OCI-LY1 (cell line): ENCODE measurements around the gene SLC16A6.

Experiments used
- CTCF ChIP-seq: fragments of 200-600 bp; sonication (generic), shearing (Covaris generic); IDR thresholded peaks from 2 replicates; pipeline ENCODE4 v1.5.1; 2017; ENCODE audit warnings: mild to moderate bottlenecking, antibody characterized with exemption, low read length, moderate library complexity, mixed read lengths
- EZH2 ChIP-seq: fragments of 200-600 bp; sonication (generic), shearing (Covaris generic); IDR thresholded peaks from 2 replicates; pipeline ENCODE4 v1.8.0; 2017; ENCODE audit warnings: borderline replicate concordance, mixed run types, mild to moderate bottlenecking, antibody characterized with exemption, low read length, moderate library complexity, mixed read lengths

GRCh38 chr17:68257934-68258333 lies 33.0 kb downstream of the SLC16A6 start:
- TF ChIP-seq CTCF (no peak), EZH2 (no peak)
